ENCODE results near the gene MZT2A.

- no peak for TF ChIP-seq POLR2A (IDR thresholded peaks at IDR 0.05; ENCODE audit: extremely low read depth, insufficient read length)
- TF ChIP-seq, protein P1, sequence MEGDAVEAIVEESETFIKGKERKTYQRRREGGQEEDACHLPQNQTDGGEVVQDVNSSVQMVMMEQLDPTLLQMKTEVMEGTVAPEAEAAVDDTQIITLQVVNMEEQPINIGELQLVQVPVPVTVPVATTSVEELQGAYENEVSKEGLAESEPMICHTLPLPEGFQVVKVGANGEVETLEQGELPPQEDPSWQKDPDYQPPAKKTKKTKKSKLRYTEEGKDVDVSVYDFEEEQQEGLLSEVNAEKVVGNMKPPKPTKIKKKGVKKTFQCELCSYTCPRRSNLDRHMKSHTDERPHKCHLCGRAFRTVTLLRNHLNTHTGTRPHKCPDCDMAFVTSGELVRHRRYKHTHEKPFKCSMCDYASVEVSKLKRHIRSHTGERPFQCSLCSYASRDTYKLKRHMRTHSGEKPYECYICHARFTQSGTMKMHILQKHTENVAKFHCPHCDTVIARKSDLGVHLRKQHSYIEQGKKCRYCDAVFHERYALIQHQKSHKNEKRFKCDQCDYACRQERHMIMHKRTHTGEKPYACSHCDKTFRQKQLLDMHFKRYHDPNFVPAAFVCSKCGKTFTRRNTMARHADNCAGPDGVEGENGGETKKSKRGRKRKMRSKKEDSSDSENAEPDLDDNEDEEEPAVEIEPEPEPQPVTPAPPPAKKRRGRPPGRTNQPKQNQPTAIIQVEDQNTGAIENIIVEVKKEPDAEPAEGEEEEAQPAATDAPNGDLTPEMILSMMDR (IDR thresholded peaks at IDR 0.05; ENCODE audit: low read depth, low read length): no peak
- TF ChIP-seq MYC (IDR thresholded peaks at IDR 0.05; ENCODE audit: low read depth, low read length): no peak
- TF ChIP-seq, protein P2, sequence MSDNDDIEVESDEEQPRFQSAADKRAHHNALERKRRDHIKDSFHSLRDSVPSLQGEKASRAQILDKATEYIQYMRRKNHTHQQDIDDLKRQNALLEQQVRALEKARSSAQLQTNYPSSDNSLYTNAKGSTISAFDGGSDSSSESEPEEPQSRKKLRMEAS (IDR thresholded peaks at IDR 0.05; ENCODE audit: low read depth, low read length): no peak
These were observed 27.3 kb upstream of the MZT2A start for GRCh38 chr2:131519466-131519865.

Measured in NB4 (cell line).